OCI-LY1 (cell line): ENCODE data around the gene CASQ1.

Experiments
- H2AFZ ChIP-seq: fragments of 200-600 bp; sonication (generic), shearing (Covaris generic); 2 replicates; pipeline ENCODE4 v1.6.0; 2014; ENCODE audit warnings: antibody characterized with exemption, mild to moderate bottlenecking, low read length
- H3F3A ChIP-seq: fragments of 200-600 bp; sonication (generic), shearing (Covaris generic); 2 replicates; pipeline ENCODE4 v1.6.0; 2014; ENCODE audit warnings: mild to moderate bottlenecking, antibody characterized with exemption, low read length, moderate library complexity; ENCODE audit not compliant: insufficient read depth
- H3K27ac ChIP-seq: fragments of 200-600 bp; sonication (generic); 2 replicates; pipeline ENCODE4 v1.5.1; 2014; ENCODE audit warnings: low read length, mixed run types, mild to moderate bottlenecking, low read depth; ENCODE audit not compliant: poor library complexity, severe bottlenecking
- H3K27me3 ChIP-seq: fragments of 200-600 bp; sonication (generic); 2 replicates; pipeline ENCODE4 v1.6.0; 2014; ENCODE audit warnings: antibody characterized with exemption, mild to moderate bottlenecking, low read length, moderate library complexity; ENCODE audit not compliant: insufficient read depth
- H3K36me3 ChIP-seq: fragments of 200-600 bp; sonication (generic); 2 replicates; pipeline ENCODE4 v1.6.1; 2014; ENCODE audit warnings: mild to moderate bottlenecking, antibody characterized with exemption, low read length, moderate library complexity, mixed read lengths; ENCODE audit not compliant: insufficient read depth
- H3K4me1 ChIP-seq: fragments of 200-600 bp; sonication (generic); 2 replicates; pipeline ENCODE4 v1.5.1; 2014; ENCODE audit warnings: mild to moderate bottlenecking, low read length, moderate library complexity; ENCODE audit not compliant: insufficient read depth, severe bottlenecking
- H3K4me2 ChIP-seq: fragments of 200-600 bp; sonication (generic), shearing (Covaris generic); 2 replicates; pipeline ENCODE4 v1.6.1; 2014; ENCODE audit warnings: low read length
- H3K4me3 ChIP-seq: fragments of 200-600 bp; sonication (generic); 2 replicates; pipeline ENCODE4 v1.5.1; 2014; ENCODE audit warnings: low read length, low read depth, mild to moderate bottlenecking, mixed read lengths; ENCODE audit not compliant: poor library complexity, severe bottlenecking
- H3K79me2 ChIP-seq: fragments of 200-600 bp; shearing (Covaris generic); 2 replicates; pipeline ENCODE4 v1.6.1; 2016; ENCODE audit warnings: mixed run types, low read length, mixed read lengths; ENCODE audit not compliant: insufficient read depth
- H3K9ac ChIP-seq: fragments of 200-600 bp; sonication (generic), shearing (Covaris generic); 2 replicates; pipeline ENCODE4 v1.6.1; 2014; ENCODE audit warnings: mild to moderate bottlenecking, low read length, mixed read lengths
- H3K9me2 ChIP-seq: fragments of 200-600 bp; sonication (generic), shearing (Covaris generic); 2 replicates; pipeline ENCODE4 v1.6.1; 2014; ENCODE audit warnings: low read depth, mild to moderate bottlenecking, low read length, mixed read lengths
- H3K9me3 ChIP-seq: fragments of 200-600 bp; shearing (Covaris generic); 2 replicates; pipeline ENCODE4 v1.6.1; 2014; ENCODE audit warnings: low read length, mixed read lengths
- H4K20me1 ChIP-seq: fragments of 200-600 bp; sonication (generic), shearing (Covaris generic); 2 replicates; pipeline ENCODE4 v1.6.0; 2016; ENCODE audit warnings: mild to moderate bottlenecking, low read length; ENCODE audit not compliant: insufficient read depth
- EZH2 ChIP-seq: fragments of 200-600 bp; sonication (generic), shearing (Covaris generic); IDR thresholded peaks from 2 replicates; pipeline ENCODE4 v1.8.0; 2017; ENCODE audit warnings: borderline replicate concordance, mixed run types, mild to moderate bottlenecking, antibody characterized with exemption, low read length, moderate library complexity, mixed read lengths
- TF ChIP-seq, protein P1 (sequence below): fragments of 200-600 bp; sonication (generic), shearing (Covaris generic); IDR thresholded peaks from 2 replicates; pipeline ENCODE4 v1.5.1; 2017; ENCODE audit warnings: mild to moderate bottlenecking, antibody characterized with exemption, low read length, moderate library complexity, mixed read lengths

CASQ1 gene

DNA sequence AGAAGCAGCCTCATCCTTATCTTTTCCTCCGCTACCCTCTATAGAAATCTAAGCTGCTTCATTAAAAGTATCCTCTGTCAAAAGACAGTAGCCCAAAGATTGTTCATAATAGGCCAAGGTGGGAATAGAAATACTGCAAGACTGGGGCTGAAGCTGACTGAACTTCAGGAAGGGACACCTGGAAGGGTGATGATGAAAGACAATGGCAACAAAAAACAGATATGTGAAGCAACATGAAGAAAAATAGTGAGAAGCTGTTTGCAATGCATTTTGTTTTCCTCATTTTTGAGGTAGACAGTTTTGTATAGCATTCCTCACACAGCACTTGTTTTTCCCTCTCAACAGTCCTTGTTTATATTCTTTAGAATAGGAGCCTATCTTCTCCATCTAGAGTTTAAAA lies 55.1 kb downstream of the CASQ1 start:
- Histone ChIP-seq H3F3A (no peaks in the 10 kb centered on the region), H3K9me2 (no peaks in the 10 kb centered on the region), H3K27me3 (no peaks in the 10 kb centered on the region), H3K27ac (no peak overlapping the region), H3K79me2 (peaks cover 32% of the 10 kb centered on the region), H3K4me2 (no peak overlapping the region), H3K9me3 (no peaks in the 10 kb centered on the region), H3K9ac (no peak overlapping the region), H4K20me1 (peaks cover 2% of the 10 kb centered on the region; the same call in 1 of the 2 replicates), H3K4me1 (no peaks in the 10 kb centered on the region), H3K4me3 (no peak overlapping the region), H3K36me3 (peaks cover 41% of the 10 kb centered on the region), H2AFZ (no peak overlapping the region)
- TF ChIP-seq, protein P1, sequence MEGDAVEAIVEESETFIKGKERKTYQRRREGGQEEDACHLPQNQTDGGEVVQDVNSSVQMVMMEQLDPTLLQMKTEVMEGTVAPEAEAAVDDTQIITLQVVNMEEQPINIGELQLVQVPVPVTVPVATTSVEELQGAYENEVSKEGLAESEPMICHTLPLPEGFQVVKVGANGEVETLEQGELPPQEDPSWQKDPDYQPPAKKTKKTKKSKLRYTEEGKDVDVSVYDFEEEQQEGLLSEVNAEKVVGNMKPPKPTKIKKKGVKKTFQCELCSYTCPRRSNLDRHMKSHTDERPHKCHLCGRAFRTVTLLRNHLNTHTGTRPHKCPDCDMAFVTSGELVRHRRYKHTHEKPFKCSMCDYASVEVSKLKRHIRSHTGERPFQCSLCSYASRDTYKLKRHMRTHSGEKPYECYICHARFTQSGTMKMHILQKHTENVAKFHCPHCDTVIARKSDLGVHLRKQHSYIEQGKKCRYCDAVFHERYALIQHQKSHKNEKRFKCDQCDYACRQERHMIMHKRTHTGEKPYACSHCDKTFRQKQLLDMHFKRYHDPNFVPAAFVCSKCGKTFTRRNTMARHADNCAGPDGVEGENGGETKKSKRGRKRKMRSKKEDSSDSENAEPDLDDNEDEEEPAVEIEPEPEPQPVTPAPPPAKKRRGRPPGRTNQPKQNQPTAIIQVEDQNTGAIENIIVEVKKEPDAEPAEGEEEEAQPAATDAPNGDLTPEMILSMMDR: no peak
- TF ChIP-seq EZH2: no peak

DNA sequence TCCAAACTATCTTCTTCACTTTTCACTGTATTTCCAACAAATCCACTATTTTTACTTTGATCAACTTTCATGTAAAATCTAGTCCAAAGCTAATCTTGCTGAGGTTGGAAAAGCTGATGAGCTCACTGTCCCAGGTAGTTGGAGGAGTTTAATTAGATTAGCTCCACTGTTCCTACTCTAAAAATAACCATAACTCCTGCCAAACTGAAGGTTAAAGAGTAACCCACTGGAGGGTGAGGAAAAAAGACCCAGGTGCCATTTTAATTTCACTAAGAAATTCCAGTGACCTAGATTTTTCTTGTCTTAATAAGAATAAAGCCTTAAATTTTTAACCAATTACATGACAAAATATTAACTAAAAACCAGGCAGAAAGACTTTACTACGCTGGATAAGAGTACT lies 56.7 kb downstream of the CASQ1 start:
- Histone ChIP-seq H3K27ac (no peak overlapping the region), H3K27me3 (no peaks in the 10 kb centered on the region), H3K4me3 (no peak overlapping the region), H4K20me1 (peaks cover 2% of the 10 kb centered on the region; the same call in 1 of the 2 replicates), H3F3A (no peaks in the 10 kb centered on the region), H2AFZ (no peak overlapping the region), H3K36me3 (peaks cover 33% of the 10 kb centered on the region), H3K4me2 (no peak overlapping the region), H3K9me3 (no peaks in the 10 kb centered on the region), H3K9me2 (no peaks in the 10 kb centered on the region), H3K4me1 (no peaks in the 10 kb centered on the region), H3K79me2 (peaks cover 32% of the 10 kb centered on the region), H3K9ac (no peak overlapping the region)
- TF ChIP-seq EZH2: no peak
- TF ChIP-seq, protein P1: no peak

DNA sequence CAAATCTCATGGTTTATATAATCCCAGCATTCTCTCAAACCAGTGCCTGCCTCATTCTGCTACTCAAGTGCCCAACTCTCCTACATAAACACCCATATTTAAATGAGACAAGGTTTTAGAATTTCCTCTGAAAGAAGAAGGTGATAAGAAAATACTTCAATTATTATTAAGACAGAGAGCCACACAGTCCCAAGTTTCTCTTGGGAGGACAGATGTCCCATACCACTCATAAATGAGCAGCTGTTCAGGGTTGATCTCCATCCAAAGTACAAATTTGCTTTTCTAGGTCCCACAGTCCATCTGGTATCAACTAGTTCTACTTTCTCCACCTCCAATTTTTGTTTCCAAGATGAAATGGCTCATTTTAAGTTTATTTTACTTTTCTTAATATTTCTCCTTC lies 60.6 kb downstream of the CASQ1 start:
- Histone ChIP-seq H3K36me3 (peaks cover 28% of the 10 kb centered on the region), H3K4me2 (no peak overlapping the region), H3K9ac (no peak overlapping the region), H3K4me3 (no peak overlapping the region), H2AFZ (no peak overlapping the region), H3K9me2 (no peaks in the 10 kb centered on the region), H3K4me1 (no peaks in the 10 kb centered on the region), H3K79me2 (peaks cover 32% of the 10 kb centered on the region), H3K27me3 (no peaks in the 10 kb centered on the region), H3K27ac (no peak overlapping the region), H4K20me1 (peaks cover 2% of the 10 kb centered on the region; the same call in 1 of the 2 replicates), H3F3A (0 out of 2 replicates have a peak, but pooled peaks cover 5% of the 10 kb centered on the region), H3K9me3 (no peaks in the 10 kb centered on the region)
- TF ChIP-seq, protein P1: no peak
- no peak for TF ChIP-seq EZH2
